ENCODE data around the gene ADGRE2. TPM values are rescaled to one million over a fixed set of nuclear protein-coding genes. Genes with fewer than 3 reads are reported as not detected.

ADGRE2 gene
- total and polyA plus RNA-seq, 2 of the 4 experiments (the other 2 are of a cell fraction) = not detected

DNA sequence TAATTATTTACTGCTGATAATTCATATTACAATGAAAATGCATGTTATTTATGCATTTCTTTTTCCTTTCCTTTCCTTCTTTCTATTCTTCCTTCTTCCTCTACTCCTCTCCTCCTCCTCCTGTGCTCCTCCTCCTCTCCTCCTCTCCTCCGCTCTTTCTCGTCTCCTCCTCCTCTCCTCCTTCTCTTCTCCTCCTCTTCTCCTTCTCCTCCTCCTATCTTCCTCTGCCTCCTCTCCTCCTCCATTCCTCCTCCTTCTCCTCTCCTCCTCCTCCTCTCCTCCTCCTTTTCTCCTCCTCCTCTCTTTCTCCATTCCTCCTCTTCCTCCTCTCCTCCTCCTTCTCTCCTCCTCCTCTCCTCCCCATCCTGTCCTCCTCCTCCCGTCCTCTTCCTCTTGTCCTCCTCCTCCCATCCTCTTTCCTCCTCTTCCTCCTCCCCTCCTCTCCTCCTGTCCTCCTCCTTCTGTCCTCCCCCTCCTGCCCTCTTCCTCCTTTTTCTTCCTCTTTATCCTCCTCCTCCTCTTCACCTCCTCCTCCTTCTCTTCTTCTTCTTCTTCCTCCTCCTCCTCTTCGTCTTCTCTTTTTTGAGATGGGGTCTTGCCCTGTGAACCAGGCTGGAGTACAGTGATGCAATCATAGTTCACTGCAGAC lies 14.7 kb downstream of the ADGRE2 start:
- Histone ChIP-seq H2BK5ac (ENCODE audit: low read depth, low read length, poor library complexity, severe bottlenecking) (no peak overlapping the region), H3K79me1 (ENCODE audit: low read depth in 1 of 2, low read length in 2 of 2) (no peaks in the 10 kb centered on the region), H3K4ac (ENCODE audit: low read depth, low read length) (no peak overlapping the region), H4K8ac (ENCODE audit: low read depth in 2 of 2, low read length in 2 of 2) (no peak overlapping the region), H2AK9ac (replicated peaks; ENCODE audit: low read depth, low read length, poor library complexity) (no peak overlapping the region), H4K5ac (ENCODE audit: low read depth, low read length) (no peak overlapping the region), H3K36me3 (ENCODE audit: control insufficient read depth, insufficient read depth, low read length) (no peaks in the 10 kb centered on the region), H2BK20ac (ENCODE audit: low read depth, low read length) (no peak overlapping the region), H3K9ac (ENCODE audit: low read depth, low read length) (no peak overlapping the region), H3K23ac (ENCODE audit: low read depth, low read length) (no peak overlapping the region), H3K56ac (ENCODE audit: extremely low read depth, insufficient read depth, low read length) (no peak overlapping the region), H3K27ac (ENCODE audit: insufficient read depth, low read length) (no peak overlapping the region), H3K14ac (replicated peaks; ENCODE audit: low read depth, low read length) (no peak overlapping the region), H3K18ac (ENCODE audit: low read depth, low read length) (no peak overlapping the region), H4K91ac (ENCODE audit: insufficient read depth, low read depth, low read length) (no peak overlapping the region), H3K4me2 (ENCODE audit: low read depth, low read length) (no peak overlapping the region), H3K4me3 (ENCODE audit: insufficient read depth, low read depth, low read length) (no peak overlapping the region), H3K4me1 (ENCODE audit: control insufficient read depth, insufficient read depth, low read length) (no peaks in the 10 kb centered on the region), H2BK120ac (ENCODE audit: low read depth, low read length) (no peak overlapping the region), H4K20me1 (ENCODE audit: insufficient read depth, low read length) (no peaks in the 10 kb centered on the region), H3K27me3 (ENCODE audit: control insufficient read depth, insufficient read depth, low read length) (no peaks in the 10 kb centered on the region), H2BK15ac (ENCODE audit: low read depth, low read length) (no peak overlapping the region), H3K9me1 (ENCODE audit: insufficient read depth, low read length) (no peaks in the 10 kb centered on the region), H2AK5ac (ENCODE audit: low read depth, low read length) (no peak overlapping the region), H3K9me3 (ENCODE audit: control insufficient read depth, insufficient read depth, low read length) (peaks cover 13% of the 10 kb centered on the region), H2AFZ (replicated peaks; ENCODE audit: low read length, poor library complexity) (no peak overlapping the region)
- no TSS peak for BruUV-seq (replicated peaks)
- dilution Hi-C loops (cut with HindIII; ENCODE audit: low sequenced_read_pairs, unreplicated experiment) = no loop called here
- DNase-seq (no peak), ATAC-seq (ENCODE audit: low read depth) (no peak)
- ChIA-PET POLR2A (ENCODE audit: unreplicated experiment) (no interaction called here), CTCF (no interaction called here)
- intact Hi-C loops (cut with micrococcal nuclease) = no loop called here
- in situ Hi-C loops (cut with MboI; ENCODE audit: low sequenced_read_pairs) = no loop called here
- TF ChIP-seq, protein P1, sequence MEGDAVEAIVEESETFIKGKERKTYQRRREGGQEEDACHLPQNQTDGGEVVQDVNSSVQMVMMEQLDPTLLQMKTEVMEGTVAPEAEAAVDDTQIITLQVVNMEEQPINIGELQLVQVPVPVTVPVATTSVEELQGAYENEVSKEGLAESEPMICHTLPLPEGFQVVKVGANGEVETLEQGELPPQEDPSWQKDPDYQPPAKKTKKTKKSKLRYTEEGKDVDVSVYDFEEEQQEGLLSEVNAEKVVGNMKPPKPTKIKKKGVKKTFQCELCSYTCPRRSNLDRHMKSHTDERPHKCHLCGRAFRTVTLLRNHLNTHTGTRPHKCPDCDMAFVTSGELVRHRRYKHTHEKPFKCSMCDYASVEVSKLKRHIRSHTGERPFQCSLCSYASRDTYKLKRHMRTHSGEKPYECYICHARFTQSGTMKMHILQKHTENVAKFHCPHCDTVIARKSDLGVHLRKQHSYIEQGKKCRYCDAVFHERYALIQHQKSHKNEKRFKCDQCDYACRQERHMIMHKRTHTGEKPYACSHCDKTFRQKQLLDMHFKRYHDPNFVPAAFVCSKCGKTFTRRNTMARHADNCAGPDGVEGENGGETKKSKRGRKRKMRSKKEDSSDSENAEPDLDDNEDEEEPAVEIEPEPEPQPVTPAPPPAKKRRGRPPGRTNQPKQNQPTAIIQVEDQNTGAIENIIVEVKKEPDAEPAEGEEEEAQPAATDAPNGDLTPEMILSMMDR (conservative IDR thresholded peaks at IDR 0.05; ENCODE audit: low read depth, low read length) = no peak
- no peak for TF ChIP-seq CEBPB (IDR thresholded peaks at IDR 0.05; ENCODE audit: low read depth, low read length)
- no peak for TF ChIP-seq MAZ (IDR thresholded peaks at IDR 0.05; ENCODE audit: borderline replicate concordance, low read depth, low read length)
- TF ChIP-seq, protein P2, sequence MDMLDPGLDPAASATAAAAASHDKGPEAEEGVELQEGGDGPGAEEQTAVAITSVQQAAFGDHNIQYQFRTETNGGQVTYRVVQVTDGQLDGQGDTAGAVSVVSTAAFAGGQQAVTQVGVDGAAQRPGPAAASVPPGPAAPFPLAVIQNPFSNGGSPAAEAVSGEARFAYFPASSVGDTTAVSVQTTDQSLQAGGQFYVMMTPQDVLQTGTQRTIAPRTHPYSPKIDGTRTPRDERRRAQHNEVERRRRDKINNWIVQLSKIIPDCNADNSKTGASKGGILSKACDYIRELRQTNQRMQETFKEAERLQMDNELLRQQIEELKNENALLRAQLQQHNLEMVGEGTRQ (IDR thresholded peaks at IDR 0.05; ENCODE audit: low read depth, low read length) = no peak
- no peak for TF ChIP-seq MXI1 (IDR thresholded peaks at IDR 0.05; ENCODE audit: borderline replicate concordance, low read depth, low read length)
- TF ChIP-seq RFX5 (IDR thresholded peaks at IDR 0.05; ENCODE audit: low read depth, low read length) = no peak
- TF ChIP-seq CHD1 (IDR thresholded peaks at IDR 0.05; ENCODE audit: low read depth, low read length) = no peak
- no peak for TF ChIP-seq RCOR1 (IDR thresholded peaks at IDR 0.05; ENCODE audit: insufficient replicate concordance, low read length)
- TF ChIP-seq NFE2L2 (IDR thresholded peaks at IDR 0.05; ENCODE audit: low read depth, low read length) = no peak
- TF ChIP-seq, protein P3, sequence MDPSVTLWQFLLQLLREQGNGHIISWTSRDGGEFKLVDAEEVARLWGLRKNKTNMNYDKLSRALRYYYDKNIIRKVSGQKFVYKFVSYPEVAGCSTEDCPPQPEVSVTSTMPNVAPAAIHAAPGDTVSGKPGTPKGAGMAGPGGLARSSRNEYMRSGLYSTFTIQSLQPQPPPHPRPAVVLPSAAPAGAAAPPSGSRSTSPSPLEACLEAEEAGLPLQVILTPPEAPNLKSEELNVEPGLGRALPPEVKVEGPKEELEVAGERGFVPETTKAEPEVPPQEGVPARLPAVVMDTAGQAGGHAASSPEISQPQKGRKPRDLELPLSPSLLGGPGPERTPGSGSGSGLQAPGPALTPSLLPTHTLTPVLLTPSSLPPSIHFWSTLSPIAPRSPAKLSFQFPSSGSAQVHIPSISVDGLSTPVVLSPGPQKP (IDR thresholded peaks at IDR 0.05; ENCODE audit: borderline replicate concordance, low read depth, low read length) = no peak
- TF ChIP-seq POLR2A (IDR thresholded peaks at IDR 0.05; ENCODE audit: low read depth, low read length) = no peak
- TF ChIP-seq FOS (IDR thresholded peaks at IDR 0.05; ENCODE audit: low read depth, low read length) = no peak
- no peak for TF ChIP-seq RAD21 (IDR thresholded peaks at IDR 0.05; ENCODE audit: low read length)
- WGBS, 2 experiments (ENCODE audit: extremely low coverage in 2 of 2, insufficient read length in 1 of 2) = 66% methylated on average over 3 of the region's 4 CpGs; no CpG with 5 or more reads in 1 of the 2 experiments
